Glutamatergic neuron (in vitro differentiated cells): ENCODE measurements around the gene CBX6. TPM values are rescaled to one million over a fixed set of nuclear protein-coding genes. Genes with fewer than 3 reads are reported as not detected.

Experiments
- DNase-seq: peaks from one replicate; pipeline ENCODE4 v3.0.0; 2022
- H3K27ac Mint-ChIP-seq: one replicate; pipeline ENCODE4 v1.8.0; 2020; ENCODE audit warnings: mild to moderate bottlenecking, mixed read lengths, inconsistent platforms; ENCODE audit not compliant: unreplicated experiment
- H3K27me3 Mint-ChIP-seq: one replicate; pipeline ENCODE4 v1.8.0; 2020; ENCODE audit warnings: mild to moderate bottlenecking, moderate library complexity, mixed read lengths, inconsistent platforms; ENCODE audit not compliant: unreplicated experiment
- H3K36me3 Mint-ChIP-seq: one replicate; pipeline ENCODE4 v1.8.0; 2020; ENCODE audit warnings: mild to moderate bottlenecking, mixed read lengths, inconsistent platforms; ENCODE audit not compliant: unreplicated experiment
- H3K4me1 Mint-ChIP-seq: one replicate; pipeline ENCODE4 v1.8.0; 2020; ENCODE audit warnings: mild to moderate bottlenecking, low read depth, mixed read lengths, inconsistent platforms; ENCODE audit not compliant: unreplicated experiment
- H3K4me3 Mint-ChIP-seq: one replicate; pipeline ENCODE4 v1.8.0; 2020; ENCODE audit warnings: mild to moderate bottlenecking, mixed read lengths, inconsistent platforms; ENCODE audit not compliant: unreplicated experiment
- H3K9me3 Mint-ChIP-seq: one replicate; pipeline ENCODE4 v1.8.0; 2020; ENCODE audit warnings: mild to moderate bottlenecking, moderate library complexity, mixed read lengths, inconsistent platforms; ENCODE audit not compliant: unreplicated experiment
- CTCF ChIP-seq: fragments of 200-600 bp; sonication (generic); IDR thresholded peaks from one replicate; pipeline ENCODE4 v1.5.0; 2021; ENCODE audit not compliant: partially characterized antibody, unreplicated experiment
- total RNA-seq: library from RNA; stranded (reverse); fragmentation: NEBNext Ultra II Directional; extraction: Animal tissue kit (Norgen Biotek cat#: 25700); gene quantifications from one replicate; pipeline ENCODE4 v1.2.1, GENCODE V29; 2021; ENCODE audit not compliant: unreplicated experiment

CBX6 gene
- total RNA-seq, 1 donor from 2014 or later = 27.6 TPM

GRCh38 chr22:38873469-38874411 lies 1.7 kb upstream of the CBX6 start:
- no peak for TF ChIP-seq CTCF
- Mint-ChIP-seq H3K36me3 (no peaks in the 10 kb centered on the region), H3K9me3 (peaks cover 5% of the 10 kb centered on the region), H3K4me1 (peaks cover 8% of the 10 kb centered on the region), H3K27me3 (peaks cover 4% of the 10 kb centered on the region), H3K27ac (peak overlapping the region; percentile 98), H3K4me3 (peak overlapping the region; percentile 98)
- DNase-seq = no peak

GRCh38 chr22:38872831-38873248 lies 824 bp upstream of the CBX6 start:
- no peak for TF ChIP-seq CTCF
- Mint-ChIP-seq H3K36me3 (no peaks in the 10 kb centered on the region), H3K9me3 (peaks cover 7% of the 10 kb centered on the region), H3K4me1 (peaks cover 17% of the 10 kb centered on the region), H3K27ac (peak overlapping the region; percentile 98), H3K4me3 (peak overlapping the region; percentile 98), H3K27me3 (peaks cover 2% of the 10 kb centered on the region)
- peak; percentile 69 for DNase-seq

GRCh38 chr22:38871360-38872171 lies 450 bp downstream of the CBX6 start:
- peaks cover 2% of the 10 kb centered on the region for H3K27me3 Mint-ChIP-seq
- peaks cover 7% of the 10 kb centered on the region for H3K9me3 Mint-ChIP-seq
- peak; percentile 35 for DNase-seq
- TF ChIP-seq CTCF = no peak
- no peaks in the 10 kb centered on the region for H3K36me3 Mint-ChIP-seq
- peak overlapping the region; percentile 91 for H3K4me3 Mint-ChIP-seq
- peaks cover 19% of the 10 kb centered on the region for H3K4me1 Mint-ChIP-seq
- no peak overlapping the region for H3K27ac Mint-ChIP-seq

- Mint-ChIP-seq H3K4me3 (peak overlapping the region; percentile 91), H3K4me1 (peaks cover 19% of the 10 kb centered on the region), H3K27me3 (peaks cover 2% of the 10 kb centered on the region), H3K27ac (no peak overlapping the region), H3K9me3 (peaks cover 7% of the 10 kb centered on the region), H3K36me3 (no peaks in the 10 kb centered on the region)
- no peak for DNase-seq
- TF ChIP-seq CTCF = no peak
These were observed 1.1 kb downstream of the CBX6 start for GRCh38 chr22:38870791-38871359.
